ENCODE results near the gene ADRA2A.

Gene ADRA2A

DNA sequence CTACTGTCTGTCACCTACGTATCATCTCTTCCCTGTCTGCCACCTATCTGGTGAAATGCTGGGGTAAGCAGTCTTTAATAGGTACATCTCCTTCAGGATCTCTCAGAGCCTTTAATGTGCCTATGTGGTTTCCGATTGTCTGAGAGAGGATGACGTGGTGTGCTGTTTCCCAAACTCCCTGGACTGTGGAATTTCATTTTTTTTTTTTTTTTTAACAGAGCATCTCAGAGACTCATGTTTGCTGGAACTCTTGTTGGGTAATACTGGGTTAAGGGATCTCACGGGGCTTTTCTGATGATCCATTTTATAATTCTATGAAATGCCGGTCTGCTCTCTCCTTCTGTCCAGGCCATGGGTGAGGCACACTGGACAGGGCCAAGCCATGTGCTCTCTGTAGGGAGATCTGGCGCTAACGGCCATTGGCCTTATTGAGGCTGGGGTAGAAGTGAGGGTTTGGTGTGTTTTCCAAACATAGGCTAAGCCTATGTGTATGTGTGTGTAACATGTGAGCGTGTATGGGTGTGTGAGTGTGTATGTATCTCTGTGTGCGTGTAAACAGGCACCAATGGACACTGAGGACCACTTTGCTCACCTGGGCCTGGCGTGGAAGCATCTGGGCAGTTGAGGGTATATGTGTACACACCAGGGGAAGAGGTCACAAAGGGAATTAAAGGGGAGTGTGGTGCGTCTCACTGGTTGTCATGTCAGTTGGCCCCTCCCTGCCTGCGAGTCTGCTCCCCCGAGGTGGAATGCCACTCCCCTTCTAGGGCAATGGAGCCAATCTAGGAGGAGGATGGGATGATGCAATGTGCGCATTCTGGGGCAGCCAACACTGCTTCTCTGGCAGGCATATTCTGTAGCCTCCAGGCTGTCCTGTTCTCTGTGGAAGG lies 7.8 kb downstream of the ADRA2A start:
- DNase-seq = no peak

DNA sequence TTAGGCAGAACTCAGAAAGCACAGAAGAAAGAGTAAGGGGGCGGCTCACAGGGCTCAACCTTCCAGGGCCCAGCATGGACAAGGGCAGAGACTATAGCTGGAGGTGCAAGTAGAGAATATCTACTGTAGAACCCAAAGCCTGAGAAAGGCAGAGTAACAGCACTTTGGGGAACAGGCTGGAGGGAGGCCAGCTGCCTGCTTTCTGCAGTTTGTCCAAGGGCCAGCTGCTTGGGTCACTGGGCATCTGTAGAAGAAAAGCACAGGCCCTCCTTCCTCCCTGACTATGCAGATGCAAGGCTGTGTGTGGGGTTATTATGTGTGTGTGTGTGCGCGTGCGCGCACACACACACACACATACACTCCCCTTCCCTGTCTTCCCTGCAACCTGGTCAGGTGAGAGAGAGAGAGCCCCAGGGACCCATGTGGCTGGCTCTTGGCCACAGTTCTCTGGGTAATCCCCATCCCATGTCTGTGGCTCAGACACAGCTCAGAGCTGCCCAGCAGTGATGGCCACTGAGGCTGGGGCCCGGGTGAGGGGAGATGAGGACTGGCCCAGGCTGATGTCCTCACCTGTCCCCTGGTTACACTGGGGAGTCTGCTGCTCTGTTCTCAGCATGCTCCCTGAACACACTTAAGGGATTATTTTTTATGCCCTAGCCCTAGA lies 9.0 kb downstream of the ADRA2A start:
- no peak for DNase-seq

DNA sequence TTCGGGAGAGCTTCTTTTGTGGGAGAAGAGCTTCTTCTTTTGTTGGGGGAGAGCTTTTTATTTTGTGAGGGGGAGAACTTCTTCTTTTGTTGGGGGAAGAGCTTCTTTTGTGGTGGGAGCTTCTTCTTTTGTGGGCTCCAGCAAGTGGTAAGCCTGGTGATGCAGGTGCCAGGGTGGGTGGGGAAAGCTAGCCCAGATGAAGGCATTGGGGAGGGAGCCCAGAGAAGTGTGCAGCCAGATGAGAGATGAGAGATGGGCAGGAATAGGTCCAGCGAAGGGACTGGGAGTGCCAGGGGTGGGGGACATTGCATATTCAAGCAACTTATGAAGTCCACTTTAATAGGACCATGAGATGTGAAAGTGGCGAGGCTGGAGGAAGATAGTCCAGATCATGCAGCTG lies 9.7 kb downstream of the ADRA2A start:
- no peak for DNase-seq

DNA sequence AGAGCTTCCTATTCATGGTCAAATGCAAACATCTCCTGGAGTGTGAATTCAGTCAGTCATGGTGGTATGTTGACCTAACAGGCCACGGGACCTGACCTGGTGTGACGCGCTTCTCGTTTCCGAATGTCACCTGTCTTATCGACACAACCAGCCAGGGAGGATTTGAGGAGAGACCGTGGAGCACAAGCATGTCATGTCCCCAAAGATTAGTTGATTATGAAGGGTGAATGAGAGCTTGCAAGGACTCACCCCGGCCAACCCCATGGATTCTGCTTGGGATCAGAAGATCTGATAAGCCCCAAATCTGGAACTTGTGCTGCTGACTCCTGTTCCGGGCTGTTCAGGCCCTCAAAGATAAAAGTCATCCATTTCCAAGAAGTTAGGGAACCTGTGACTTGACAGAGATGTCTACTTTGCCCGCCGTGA lies 10.5 kb downstream of the ADRA2A start:
- no peak for DNase-seq

DNA sequence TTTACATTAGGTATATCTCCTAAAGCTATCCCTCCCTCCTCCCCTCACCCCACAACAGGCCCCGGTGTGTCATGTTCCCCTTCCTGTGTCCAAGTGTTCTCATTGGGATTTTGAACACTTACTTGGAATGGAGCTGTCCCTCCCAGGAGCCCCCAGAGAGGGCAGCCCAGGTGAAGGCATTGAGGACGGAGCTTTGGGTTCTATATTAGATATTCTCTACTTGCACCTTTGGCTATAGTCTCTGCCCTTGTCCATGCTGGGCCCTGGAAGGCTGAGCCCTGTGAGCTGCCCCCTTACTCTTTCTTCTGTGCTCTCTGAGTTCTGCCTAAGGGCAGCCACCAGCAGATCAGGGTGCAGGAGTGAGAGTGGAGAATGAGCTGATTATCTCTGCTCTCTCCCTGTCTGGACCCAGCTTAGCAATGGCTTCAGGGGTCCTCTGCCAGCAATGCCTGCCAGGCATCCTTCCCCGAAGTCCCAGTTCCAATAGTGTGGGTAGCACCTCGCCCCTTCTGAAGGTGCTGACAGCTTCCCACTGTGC lies 11.2 kb downstream of the ADRA2A start:
- no peak for DNase-seq

DNA sequence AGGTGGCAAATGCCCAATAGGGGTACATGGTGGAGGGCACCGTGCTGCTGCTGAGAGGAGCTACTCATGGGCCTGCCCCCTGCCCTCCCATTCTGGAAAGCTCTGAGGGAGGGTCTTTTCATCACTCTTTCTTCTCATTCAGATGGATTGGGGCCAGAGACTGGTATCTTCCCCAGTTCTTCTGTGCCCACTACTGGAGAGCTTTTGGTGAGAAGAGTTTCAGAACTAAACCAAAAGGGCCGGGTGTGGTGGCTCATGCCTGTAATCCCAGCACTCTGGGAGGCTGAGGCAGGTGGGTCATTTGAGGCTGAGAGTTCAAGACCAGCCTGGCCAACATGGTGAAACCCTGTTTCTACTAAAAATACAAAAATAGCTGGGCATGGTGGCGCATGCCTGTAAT lies 12.5 kb downstream of the ADRA2A start:
- no peak for DNase-seq

DNA sequence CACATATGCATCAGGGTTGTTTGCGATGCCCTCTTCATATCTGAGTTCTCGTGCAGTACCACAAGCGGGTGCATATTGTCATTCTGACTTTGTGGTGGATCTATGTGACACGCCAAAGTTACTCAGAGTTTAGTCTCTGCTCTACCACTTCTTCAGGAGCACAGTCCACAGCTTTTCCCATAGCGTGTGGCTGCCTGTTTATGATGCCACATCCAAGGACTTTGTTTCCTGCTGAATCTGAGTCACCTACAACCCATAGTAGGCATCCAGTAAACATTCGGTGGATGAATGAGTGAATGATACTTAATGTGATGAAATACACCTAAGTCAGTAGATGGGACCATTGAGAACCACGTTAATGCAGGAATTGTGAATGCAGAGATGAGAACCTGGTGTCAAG lies 15.0 kb downstream of the ADRA2A start:
- no peak for DNase-seq

DNA sequence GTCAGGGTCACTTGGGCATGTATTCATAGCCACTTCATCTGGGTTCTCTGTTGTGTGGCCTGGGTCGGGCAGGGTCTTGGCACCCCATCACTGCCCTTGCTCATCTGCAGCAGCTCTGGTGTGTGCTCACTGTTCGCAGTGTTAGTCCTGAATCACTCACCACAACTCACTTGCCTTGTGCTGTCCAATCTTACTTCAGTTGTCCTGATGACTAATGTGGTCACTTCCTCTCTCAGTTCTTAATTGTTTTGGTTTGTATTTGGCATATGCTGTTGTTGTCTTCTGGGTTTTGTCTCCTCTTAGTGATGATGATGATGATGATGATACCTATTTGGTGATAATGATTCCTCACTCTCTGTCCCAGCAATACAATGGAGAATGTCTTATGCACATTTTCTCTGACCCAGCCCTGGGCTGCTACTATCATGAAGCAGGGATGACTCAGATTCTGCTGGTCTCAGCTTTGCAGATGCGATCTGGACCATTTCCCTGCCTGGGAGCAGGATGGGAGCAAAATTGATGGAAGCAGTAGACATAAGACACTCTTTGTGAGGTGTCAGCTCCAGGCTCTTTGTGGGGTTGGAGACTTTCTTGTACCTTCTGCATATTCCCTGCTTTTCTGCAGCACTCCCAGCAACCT lies 17.0 kb downstream of the ADRA2A start:
- DNase-seq = no peak

DNA sequence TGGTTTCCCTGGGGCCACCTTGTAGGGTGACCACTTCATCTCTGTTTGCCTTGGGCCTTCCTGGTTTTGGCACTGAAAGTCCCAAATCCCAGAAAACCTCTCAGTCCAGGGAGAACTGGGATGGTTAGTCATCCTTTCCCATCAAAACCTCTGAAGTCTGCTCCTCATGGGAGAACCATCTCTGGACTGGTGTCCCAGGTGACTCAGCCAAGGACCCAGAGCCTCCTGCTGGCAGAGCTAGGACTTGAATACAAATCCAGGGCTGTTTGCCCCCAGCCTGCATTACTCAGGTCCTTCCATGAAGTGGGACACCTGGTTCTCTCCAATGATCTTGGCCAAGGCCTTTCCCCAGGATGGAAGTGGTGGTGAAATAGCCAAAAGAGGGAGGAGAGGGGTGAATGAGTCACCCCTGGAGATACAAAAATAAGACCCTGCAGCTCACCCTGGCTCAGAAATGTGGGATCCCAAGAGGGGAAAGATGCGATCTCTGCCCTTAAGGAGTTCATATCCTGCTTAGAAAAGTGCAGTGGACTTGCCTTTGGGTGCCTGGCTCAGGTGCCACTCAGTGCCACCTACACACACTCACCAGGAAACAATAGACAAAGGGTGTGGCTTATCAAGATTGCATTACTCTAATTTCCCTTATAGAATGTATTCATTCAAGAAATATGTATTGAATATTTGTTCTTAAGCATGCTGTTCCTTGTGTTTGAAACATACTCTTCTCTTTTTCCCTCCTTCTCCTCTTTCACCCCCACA lies 22.0 kb downstream of the ADRA2A start:
- no peak for DNase-seq

DNA sequence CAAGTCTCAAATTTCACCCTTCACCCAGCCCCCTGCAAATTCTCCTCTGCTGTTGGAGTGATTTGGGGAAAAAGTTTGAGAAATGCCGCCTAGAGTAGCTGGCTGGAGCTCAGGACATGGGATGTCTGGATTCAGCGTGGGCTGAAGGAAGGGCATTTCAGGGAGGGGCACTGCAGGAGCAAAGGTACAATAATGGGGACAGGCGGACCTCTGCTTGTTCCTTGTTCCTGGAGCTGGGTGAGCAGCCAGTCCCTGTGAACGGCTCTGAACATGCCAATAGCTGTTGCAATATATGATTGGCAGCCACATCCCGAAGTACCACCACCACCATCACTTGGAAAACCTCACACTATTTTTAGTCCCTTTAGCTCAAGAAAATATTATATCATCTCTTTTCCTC lies 23.4 kb downstream of the ADRA2A start:
- no peak for DNase-seq

DNA sequence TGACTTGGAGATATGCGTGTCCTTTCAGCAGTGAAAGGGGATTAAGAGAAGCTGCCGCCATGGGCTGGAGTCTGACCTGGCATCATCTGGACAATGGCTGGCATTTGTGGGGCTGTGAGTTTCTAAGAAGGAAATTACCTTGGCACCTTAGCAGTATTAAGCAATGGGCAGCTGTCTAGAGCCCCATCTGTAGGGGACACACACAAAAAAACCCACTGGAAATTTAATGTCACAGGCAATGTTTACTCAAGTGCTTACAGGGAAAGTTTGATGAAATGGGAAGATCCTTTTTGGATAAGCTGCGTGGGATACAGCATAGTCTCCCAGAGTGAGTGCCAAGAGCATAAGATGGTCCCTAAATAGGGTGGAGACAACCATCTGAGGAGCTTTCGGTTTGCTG lies 25.0 kb downstream of the ADRA2A start:
- no peak for DNase-seq

DNA sequence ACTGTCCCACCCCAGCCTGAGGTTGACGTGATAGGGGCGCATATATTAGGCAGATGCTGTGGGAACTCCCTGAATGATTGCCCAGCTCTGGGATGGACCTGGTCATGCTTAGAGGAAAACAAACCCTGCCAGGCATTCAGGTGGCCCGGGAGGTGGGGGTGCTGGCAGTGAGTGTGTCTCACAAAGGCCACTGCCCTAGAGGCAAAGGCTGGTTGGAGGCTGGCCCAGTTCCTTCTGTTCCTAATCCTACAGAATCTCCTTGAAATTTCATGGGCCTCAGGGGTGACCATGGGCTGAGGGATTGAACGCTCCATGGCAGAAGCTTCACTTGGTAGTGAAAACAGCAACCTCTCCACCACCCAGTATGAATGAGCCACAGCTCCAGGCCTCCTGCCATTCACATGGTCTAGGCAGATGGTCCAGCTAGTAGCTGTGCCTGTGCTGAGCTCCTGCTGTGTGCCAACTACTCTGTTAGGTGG lies 25.6 kb downstream of the ADRA2A start:
- DNase-seq = no peak

DNA sequence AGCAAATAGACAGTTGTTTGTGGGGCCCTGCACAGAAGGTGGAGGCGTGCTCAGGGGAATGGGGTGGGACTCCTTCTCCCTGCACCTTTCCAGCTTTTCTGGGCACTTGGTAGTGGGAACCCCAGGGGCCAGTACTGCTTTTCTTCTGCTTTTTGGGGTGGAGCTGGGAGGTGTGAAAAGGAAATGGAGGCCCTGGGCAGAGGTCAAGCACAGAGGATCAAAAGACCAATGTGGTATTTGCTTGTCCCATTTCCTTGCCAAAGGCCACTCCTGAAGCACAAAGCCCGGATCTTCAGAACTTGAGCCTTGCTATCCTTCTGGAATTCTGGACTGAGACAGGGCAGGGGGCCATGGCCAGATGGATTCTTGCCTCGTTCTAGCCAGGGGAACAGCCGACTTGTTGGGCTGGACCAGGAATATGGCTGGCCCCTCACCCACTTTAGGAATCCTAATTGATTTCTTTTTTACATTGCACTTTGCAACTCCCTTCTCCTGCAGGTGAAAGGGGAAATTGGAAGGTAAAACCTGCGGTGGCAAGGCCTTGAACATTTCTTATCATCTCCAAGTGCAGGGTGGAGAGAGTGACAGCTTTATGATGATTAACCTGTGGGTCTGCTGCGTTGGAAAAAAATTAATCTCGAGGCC lies 26.5 kb downstream of the ADRA2A start:
- DNase-seq = no peak

DNA sequence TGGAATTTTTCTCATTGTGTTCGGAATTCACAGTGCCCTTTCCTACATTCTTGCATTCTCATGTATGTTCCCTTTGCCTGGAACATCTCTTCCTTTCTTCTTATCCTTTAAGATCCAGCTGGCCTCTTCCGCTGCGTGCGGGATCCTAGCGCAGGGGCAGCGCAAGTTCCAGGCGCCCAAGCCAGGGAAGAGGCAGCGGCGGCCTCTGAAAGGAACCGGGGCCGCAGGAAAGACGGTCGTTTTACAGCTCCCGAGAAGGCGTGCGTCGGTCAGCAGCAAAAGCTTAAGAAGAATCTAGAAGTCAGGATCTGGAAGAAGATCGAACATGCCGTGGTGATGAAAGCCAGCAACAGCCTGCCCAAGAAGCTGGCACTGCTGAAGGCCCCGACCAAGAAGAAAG lies 28.0 kb downstream of the ADRA2A start:
- DNase-seq = no peak

DNA sequence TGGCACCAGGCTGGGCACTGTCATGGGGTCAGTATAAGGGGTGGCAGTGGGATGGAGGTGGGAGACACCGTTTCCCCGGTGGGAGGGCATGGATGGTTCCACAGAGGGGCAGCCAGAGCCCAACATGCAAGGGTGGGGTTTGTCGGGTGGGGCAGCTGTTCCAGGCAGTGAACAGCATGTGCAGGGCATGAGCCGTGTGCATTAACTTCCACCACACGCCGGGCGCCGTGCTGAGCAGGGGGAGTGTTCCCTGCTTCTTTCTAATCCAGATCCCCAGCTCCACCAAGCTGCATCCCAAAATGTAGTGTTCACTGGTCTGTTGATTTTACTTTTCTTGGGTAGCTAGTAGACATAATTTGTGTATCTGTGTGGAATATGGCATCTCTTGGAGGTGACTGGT lies 29.3 kb downstream of the ADRA2A start:
- DNase-seq = no peak

DNA sequence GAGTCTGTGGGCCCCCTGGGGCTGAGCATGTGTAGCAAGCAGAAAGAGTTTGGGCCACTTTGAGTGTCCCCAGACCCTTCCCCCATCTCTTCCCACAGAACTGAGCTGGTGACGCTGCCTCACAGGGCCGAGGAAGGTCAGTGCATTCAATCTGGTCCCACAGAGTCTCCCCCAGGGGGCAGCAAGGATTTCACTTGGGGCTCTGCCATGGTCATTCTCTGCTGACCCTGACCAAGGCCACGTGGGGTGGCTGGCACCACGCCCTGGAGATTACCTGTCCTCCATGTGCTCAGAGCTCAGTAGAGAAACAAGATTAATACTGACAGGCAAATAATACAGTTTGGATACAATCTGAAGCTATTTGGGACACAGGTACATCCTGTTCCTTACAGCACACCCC lies 30.2 kb downstream of the ADRA2A start:
- DNase-seq = no peak

DNA sequence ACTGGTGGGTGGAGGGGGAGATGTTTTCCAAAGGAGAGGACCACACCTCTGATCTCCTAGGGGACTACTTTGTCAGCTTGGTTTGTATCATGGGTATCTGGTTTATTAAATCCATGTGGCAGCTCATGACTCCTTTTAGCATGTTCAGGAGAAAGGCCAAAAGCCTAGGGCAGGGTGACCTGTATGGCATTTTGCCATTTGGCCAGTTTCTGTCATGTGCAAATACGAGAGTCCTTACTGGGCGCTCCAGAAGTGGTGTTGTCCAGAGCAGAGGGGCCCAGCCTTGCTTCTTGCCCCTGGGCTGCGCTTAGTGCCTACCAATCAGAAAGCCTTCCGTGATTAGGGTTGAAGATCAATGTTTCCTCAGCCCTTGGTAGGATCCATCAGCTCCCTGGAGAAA lies 31.0 kb downstream of the ADRA2A start:
- no peak for DNase-seq

DNA sequence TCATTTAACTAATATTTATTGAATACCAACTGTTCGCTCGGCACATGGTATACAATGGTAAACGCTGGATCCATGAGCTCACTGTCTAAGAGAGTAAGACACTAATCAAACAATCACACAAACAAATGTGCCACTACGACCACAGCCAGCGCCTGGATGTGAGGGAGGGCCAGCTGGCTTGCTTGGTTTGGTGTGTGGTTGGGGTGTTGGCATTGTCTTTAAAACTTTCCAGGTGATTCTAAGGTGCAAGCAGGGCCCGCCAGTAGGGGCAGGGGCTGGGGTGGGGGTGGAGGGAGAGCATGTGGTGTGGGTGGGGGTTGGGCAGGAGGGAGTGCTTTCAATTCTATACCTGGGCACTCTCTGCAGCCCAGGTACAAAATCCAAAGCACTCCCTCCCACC lies 31.6 kb downstream of the ADRA2A start:
- no peak for DNase-seq

DNA sequence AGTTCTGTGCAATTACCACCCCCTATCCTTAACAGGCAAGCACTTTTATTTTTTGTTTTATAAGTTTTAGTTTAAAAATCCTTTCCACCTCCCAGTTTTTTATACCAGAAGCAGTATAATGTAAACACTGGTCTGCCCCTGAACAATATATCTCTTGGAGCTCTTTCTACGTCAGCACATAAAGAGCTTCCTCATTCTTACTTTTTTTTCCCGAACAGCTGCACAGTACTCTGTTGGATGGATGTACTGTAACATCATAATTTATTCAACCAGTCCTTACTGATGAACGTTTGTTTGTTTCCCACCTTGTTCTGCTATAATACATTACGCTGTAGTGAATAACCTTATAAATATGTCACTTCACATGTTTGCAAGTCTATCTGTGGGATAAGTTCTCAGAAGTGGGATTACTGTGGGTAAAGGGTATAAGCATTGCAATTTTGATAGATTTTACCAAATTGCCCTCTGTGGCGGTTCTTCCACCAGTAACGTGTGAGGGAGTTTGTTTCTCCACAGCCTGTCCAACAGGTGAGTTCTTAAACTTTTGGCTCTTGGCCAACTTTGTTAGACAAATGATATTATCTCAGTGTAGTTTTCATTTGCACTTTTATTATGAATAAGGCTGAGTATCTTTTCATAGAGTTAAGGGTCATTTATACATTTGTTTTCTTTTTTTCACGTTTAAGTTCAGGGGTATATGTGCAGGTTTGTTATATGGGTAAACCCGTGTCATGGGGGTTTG lies 32.8 kb downstream of the ADRA2A start:
- DNase-seq = no peak

DNA sequence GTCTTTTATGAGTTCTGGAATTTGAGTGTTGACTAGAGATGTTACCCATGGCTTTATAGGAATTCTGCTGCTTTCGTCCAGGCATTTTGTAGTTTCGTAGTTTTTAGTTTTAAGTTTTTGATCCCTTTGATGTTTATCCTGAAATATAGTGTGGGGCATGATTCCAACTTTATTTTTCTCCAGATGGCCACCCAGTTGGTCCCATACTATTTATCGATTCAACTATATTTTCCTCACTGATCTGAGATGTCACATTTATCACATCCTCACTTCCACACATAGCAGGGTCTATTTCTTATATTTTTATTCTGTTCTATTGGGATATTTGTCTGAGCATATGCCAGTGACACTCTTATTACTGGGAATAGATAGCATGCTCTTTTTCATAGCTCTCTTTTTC lies 33.9 kb downstream of the ADRA2A start:
- no peak for DNase-seq

DNA sequence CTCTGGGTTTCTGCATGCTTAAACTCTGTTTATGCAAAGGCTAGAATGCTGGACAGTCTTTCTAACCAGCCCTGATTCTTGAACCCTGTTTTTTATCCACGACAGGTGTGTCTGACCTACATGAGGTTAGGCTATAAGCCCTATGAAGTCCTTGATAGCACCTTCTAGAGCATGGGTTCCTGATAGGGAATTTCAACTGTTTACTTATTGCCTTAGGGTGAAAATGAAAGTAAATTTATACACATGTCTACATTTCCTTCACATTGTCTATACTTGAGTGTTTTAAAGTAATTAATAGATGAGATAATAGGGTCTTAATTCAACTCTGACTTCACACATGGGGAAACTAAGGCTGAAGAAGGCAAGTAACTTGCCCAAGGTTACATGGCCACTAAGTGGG lies 35.5 kb downstream of the ADRA2A start:
- no peak for DNase-seq

All from activated CD4-positive, alpha-beta T cell treated with anti-CD3 and anti-CD28 coated beads, Interleukin-2, amount 50 U/mL, for 4 hours (primary cell).